ENCODE results near the gene MBLAC2. TPM values are rescaled to one million over a fixed set of nuclear protein-coding genes. Genes with fewer than 3 reads are reported as not detected.

The MBLAC2 gene
- total RNA-seq, 1 donor from 2014 or later = 4.5 TPM

DNA sequence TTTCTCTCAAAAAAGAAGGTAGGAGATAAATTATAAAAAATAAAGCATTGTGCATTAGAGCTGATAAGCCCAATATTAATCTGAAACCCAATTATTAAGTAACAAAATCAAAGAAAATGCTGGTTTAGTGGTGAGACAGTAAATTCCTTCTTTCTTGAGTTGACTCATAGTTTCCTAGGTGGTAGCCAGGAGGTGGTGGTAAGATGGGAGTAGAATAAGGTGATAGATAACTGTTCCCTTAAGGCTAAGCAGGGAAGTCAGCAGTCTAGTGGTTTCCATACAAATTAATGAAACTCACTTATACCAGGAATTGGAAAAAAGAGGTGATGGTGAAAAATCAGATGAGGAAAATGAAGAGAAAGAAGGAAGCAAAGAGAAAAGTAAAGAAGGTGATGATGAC, 31.6 kb upstream of the MBLAC2 start:
- TF ChIP-seq, protein P1, sequence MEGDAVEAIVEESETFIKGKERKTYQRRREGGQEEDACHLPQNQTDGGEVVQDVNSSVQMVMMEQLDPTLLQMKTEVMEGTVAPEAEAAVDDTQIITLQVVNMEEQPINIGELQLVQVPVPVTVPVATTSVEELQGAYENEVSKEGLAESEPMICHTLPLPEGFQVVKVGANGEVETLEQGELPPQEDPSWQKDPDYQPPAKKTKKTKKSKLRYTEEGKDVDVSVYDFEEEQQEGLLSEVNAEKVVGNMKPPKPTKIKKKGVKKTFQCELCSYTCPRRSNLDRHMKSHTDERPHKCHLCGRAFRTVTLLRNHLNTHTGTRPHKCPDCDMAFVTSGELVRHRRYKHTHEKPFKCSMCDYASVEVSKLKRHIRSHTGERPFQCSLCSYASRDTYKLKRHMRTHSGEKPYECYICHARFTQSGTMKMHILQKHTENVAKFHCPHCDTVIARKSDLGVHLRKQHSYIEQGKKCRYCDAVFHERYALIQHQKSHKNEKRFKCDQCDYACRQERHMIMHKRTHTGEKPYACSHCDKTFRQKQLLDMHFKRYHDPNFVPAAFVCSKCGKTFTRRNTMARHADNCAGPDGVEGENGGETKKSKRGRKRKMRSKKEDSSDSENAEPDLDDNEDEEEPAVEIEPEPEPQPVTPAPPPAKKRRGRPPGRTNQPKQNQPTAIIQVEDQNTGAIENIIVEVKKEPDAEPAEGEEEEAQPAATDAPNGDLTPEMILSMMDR (IDR thresholded peaks at IDR 0.05; ENCODE audit: unreplicated experiment) = no peak
- Mint-ChIP-seq H3K4me1 (ENCODE audit: low read depth) (no peaks in the 10 kb centered on the region), H3K27ac (no peak overlapping the region), H3K4me3 (ENCODE audit: low read depth) (no peak overlapping the region), H3K9me3 (ENCODE audit: low read depth) (no peaks in the 10 kb centered on the region), H3K36me3 (ENCODE audit: insufficient read depth) (no peaks in the 10 kb centered on the region), H3K27me3 (no peaks in the 10 kb centered on the region)
- no peak for DNase-seq (ENCODE audit: low spot score, unreplicated experiment)

DNA sequence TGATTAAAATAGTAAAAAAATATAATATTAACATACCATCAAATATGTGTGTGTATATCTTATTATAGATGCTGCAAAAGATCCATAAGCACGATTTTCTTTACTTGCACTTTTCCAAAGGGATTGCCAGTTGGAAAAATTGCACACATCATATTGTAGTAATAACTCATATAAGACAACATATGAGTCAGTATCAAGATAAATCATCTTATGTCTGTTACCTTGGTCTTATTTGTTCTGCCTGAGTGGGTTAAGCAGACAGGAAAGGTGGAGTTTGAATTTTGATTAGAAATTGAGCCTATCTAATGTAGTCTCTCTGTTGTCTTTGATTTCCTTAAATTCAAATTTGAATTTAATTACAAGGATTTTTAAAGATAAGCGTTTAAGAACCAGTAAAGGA, 30.2 kb upstream of the MBLAC2 start:
- Mint-ChIP-seq H3K4me3 (ENCODE audit: low read depth) (no peak overlapping the region), H3K4me1 (ENCODE audit: low read depth) (no peaks in the 10 kb centered on the region), H3K36me3 (ENCODE audit: insufficient read depth) (no peaks in the 10 kb centered on the region), H3K27ac (no peak overlapping the region), H3K9me3 (ENCODE audit: low read depth) (no peaks in the 10 kb centered on the region), H3K27me3 (no peaks in the 10 kb centered on the region)
- TF ChIP-seq, protein P1 (IDR thresholded peaks at IDR 0.05; ENCODE audit: unreplicated experiment) = no peak
- DNase-seq (ENCODE audit: low spot score, unreplicated experiment) = no peak

DNA sequence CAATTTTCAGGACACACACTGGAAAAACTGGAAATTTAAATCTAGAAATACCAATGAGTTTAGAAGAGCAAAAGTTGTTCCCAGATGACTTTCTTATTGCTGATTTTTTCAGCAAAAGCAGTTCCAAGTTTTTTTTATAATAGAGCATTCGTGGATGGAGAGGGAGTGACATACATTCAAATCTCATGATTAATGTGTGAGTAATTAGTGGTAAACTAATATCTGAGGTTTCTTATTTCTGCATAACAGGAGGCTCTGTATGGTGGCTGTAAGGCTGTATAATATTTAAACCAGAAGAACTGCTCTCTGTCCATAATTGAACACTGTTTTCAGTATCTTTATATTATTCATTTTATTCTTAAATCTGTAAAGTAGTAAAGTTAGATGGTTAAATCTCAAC, 29.0 kb upstream of the MBLAC2 start:
- H3K27me3 Mint-ChIP-seq = no peaks in the 10 kb centered on the region
- no peak overlapping the region for H3K27ac Mint-ChIP-seq
- H3K9me3 Mint-ChIP-seq (ENCODE audit: low read depth) = no peaks in the 10 kb centered on the region
- TF ChIP-seq, protein P1 (IDR thresholded peaks at IDR 0.05; ENCODE audit: unreplicated experiment) = no peak
- DNase-seq (ENCODE audit: low spot score, unreplicated experiment) = no peak
- no peaks in the 10 kb centered on the region for H3K36me3 Mint-ChIP-seq (ENCODE audit: insufficient read depth)
- H3K4me1 Mint-ChIP-seq (ENCODE audit: low read depth) = no peaks in the 10 kb centered on the region
- no peak overlapping the region for H3K4me3 Mint-ChIP-seq (ENCODE audit: low read depth)

DNA sequence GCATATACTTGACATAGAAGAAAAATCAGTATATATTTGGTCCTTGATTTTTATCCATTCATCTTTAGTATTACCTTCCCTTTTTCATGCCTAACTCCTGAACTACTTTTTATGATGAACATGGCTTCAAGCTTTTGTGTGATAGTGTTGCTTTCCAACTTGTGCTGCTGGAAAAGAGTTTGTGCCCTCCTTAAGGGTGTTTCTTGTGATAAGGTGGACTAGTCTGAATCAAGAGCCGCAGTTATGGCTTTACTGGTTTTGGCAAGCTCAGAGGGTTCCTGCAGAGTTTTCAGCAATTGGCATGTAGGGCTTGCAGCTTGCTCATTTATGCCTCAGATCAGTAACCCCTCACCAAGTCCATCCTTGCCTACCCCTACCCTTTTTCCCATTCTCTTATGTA, 20.6 kb upstream of the MBLAC2 start:
- no peak overlapping the region for H3K4me3 Mint-ChIP-seq (ENCODE audit: low read depth)
- no peak overlapping the region for H3K27ac Mint-ChIP-seq
- H3K27me3 Mint-ChIP-seq = no peaks in the 10 kb centered on the region
- H3K36me3 Mint-ChIP-seq (ENCODE audit: insufficient read depth) = peaks cover 1% of the 10 kb centered on the region
- H3K4me1 Mint-ChIP-seq (ENCODE audit: low read depth) = no peaks in the 10 kb centered on the region
- H3K9me3 Mint-ChIP-seq (ENCODE audit: low read depth) = peaks cover 3% of the 10 kb centered on the region
- TF ChIP-seq, protein P1 (IDR thresholded peaks at IDR 0.05; ENCODE audit: unreplicated experiment) = no peak
- DNase-seq (ENCODE audit: low spot score, unreplicated experiment) = no peak

DNA sequence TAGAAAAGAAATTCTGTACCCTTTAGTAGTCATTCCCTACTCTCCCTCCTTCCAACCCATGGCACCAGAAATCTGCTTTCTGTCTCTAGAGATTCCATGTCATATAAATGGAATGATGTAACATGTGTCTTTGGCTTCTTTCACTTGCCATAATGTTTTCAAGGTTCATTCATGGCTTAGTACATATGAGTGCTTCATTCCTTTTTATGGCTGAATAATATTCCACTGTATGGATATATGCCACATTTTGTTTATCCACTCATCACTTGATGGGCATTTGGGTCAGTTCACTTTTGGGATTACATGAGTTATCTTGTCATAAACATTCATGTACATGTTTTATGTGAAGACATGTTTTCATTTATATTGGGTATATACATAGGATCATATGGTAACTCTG, 19.5 kb upstream of the MBLAC2 start:
- H3K4me3 Mint-ChIP-seq (ENCODE audit: low read depth) = no peak overlapping the region
- no peaks in the 10 kb centered on the region for H3K4me1 Mint-ChIP-seq (ENCODE audit: low read depth)
- peaks cover 1% of the 10 kb centered on the region for H3K36me3 Mint-ChIP-seq (ENCODE audit: insufficient read depth)
- H3K9me3 Mint-ChIP-seq (ENCODE audit: low read depth) = peaks cover 3% of the 10 kb centered on the region
- TF ChIP-seq, protein P1 (IDR thresholded peaks at IDR 0.05; ENCODE audit: unreplicated experiment) = no peak
- no peak for DNase-seq (ENCODE audit: low spot score, unreplicated experiment)
- no peaks in the 10 kb centered on the region for H3K27me3 Mint-ChIP-seq
- H3K27ac Mint-ChIP-seq = no peak overlapping the region

Measured in progenitor cell of endocrine pancreas (in vitro differentiated cells).